ENCODE results near the gene MUC6. TPM values are rescaled to one million over a fixed set of nuclear protein-coding genes. Genes with fewer than 3 reads are reported as not detected.

Gene MUC6
- total and polyA plus RNA-seq, 2 of the 8 experiments (the other 6 are each of a cell fraction or from before 2014, with no cell fraction given) = not detected

- Histone ChIP-seq H2BK12ac (ENCODE audit: low read depth, low read length) (no peak overlapping the region), H3K9ac (replicated peaks in 1 of 4; ENCODE audit: extremely low read depth in 1 of 4, low read depth in 3 of 4, low read length in 3 of 4) (no peak overlapping the region)
- 92% methylated on average over 28 of the region's 32 CpGs; no CpG with 5 or more reads in 1 of the 2 experiments for WGBS, 2 experiments (ENCODE audit: extremely low coverage in 1 of 2, insufficient coverage in 1 of 2, insufficient read length in 1 of 2, insufficient replicate concordance in 2 of 2, low coverage in 1 of 2, low lambda C conversion rate in 2 of 2, missing lambda C conversion rate in 1 of 2)
- TF ChIP-seq SIN3A (conservative IDR thresholded peaks at IDR 0.05 in 1 of 2, IDR thresholded peaks at IDR 0.05 in 1 of 2; ENCODE audit: low read depth in 1 of 2, low read length in 2 of 2) (no peak), JUN (IDR thresholded peaks at IDR 0.05; ENCODE audit: low read depth, low read length) (no peak), NRF1 (IDR thresholded peaks at IDR 0.05; ENCODE audit: low read depth, low read length) (no peak), TAF7 (optimal IDR thresholded peaks at IDR 0.05; ENCODE audit: borderline replicate concordance, low read depth, low read length) (no peak), PHF8 (conservative IDR thresholded peaks at IDR 0.05; ENCODE audit: low read depth, low read length) (no peak), SP2 (IDR thresholded peaks at IDR 0.05; ENCODE audit: low read length) (no peak), FOSL1 (IDR thresholded peaks at IDR 0.05; ENCODE audit: insufficient read depth, low read depth, low read length) (no peak), CREB1 (IDR thresholded peaks at IDR 0.05) (no peak), EGR1 (IDR thresholded peaks at IDR 0.05; ENCODE audit: borderline replicate concordance, low read depth, low read length) (no peak), SIX5 (IDR thresholded peaks at IDR 0.05; ENCODE audit: low read depth, low read length) (no peak), SP1 (IDR thresholded peaks at IDR 0.05; ENCODE audit: low read depth, low read length) (no peak)
These were observed 3.2 kb upstream of the MUC6 start for GRCh38 chr11:1039481-1040427.

More at GRCh38 chr11:1039481-1040427, 3.2 kb upstream of the MUC6 start:
- no peak overlapping the region for H3K4me3 ChIP-seq (ENCODE audit: extremely low read depth in 1 of 4, insufficient read depth in 2 of 4, low read depth in 3 of 4, low read length in 4 of 4)
- no peak overlapping the region for H3K14ac ChIP-seq (ENCODE audit: insufficient read length)
- H2AFZ ChIP-seq (ENCODE audit: low read length) = no peak overlapping the region
- H3K56ac ChIP-seq (replicated peaks; ENCODE audit: insufficient read length, low read depth, low read length) = no peak overlapping the region
- no peak overlapping the region for H2BK15ac ChIP-seq (ENCODE audit: low read length)
- no peak overlapping the region for H2BK120ac ChIP-seq (replicated peaks; ENCODE audit: low read depth, low read length)
- H3K27ac ChIP-seq (ENCODE audit: low read depth, low read length) = no peak overlapping the region
- no peak overlapping the region for H3K4me2 ChIP-seq (ENCODE audit: insufficient read depth in 1 of 2, low read depth in 2 of 2, low read length in 2 of 2)
- H3K18ac ChIP-seq (ENCODE audit: extremely low read depth, low read length) = no peak overlapping the region
- H3K79me2 ChIP-seq (ENCODE audit: control insufficient read depth in 1 of 2, insufficient read depth in 2 of 2, low read length in 2 of 2) = no peaks in the 10 kb centered on the region
- H2BK20ac ChIP-seq (ENCODE audit: low read length) = no peak overlapping the region
- H4K91ac ChIP-seq (replicated peaks; ENCODE audit: insufficient read length, low read length) = no peak overlapping the region
- no peaks in the 10 kb centered on the region; a peak in 2 of 7 replicates for H3K4me1 ChIP-seq (replicated peaks in 1 of 4; ENCODE audit: control insufficient read depth in 3 of 4, insufficient read depth in 4 of 4, low read length in 3 of 4)
- peaks cover 0 to 3% of the 10 kb centered on the region in 2 experiments for H4K20me1 ChIP-seq (replicated peaks in 1 of 2; ENCODE audit: control insufficient read depth in 1 of 2, insufficient read depth in 2 of 2, low read length in 2 of 2)
- no peaks in the 10 kb centered on the region; the same call in 1 of the 2 replicates for H3K23me2 ChIP-seq (ENCODE audit: low read depth, low read length)
- H2BK5ac ChIP-seq (ENCODE audit: low read depth, low read length) = no peak overlapping the region; the same call in 1 of the 2 replicates
- no peaks in the 10 kb centered on the region for H3K79me1 ChIP-seq (ENCODE audit: low read depth, low read length)
- H4K8ac ChIP-seq (ENCODE audit: extremely low read depth, insufficient read depth, low read length) = no peak overlapping the region; the same call in 1 of the 2 replicates
- no peak for FAIRE-seq
- H3K27me3 ChIP-seq (replicated peaks in 1 of 4; ENCODE audit: control insufficient read depth in 3 of 4, extremely low read depth in 1 of 4, insufficient read depth in 3 of 4, low read length in 3 of 4) = no peaks in the 10 kb centered on the region
- ChIA-PET CTCF (ENCODE audit: partially characterized antibody) (interaction anchor here (1.0 to 5.0 kb wide), 2 partner anchors 11 to 166 kb away, joined by 3 to 22 read pairs; no protein-coding TSS in a partner anchor), POLR2A (ENCODE audit: partially characterized antibody) (interaction anchor here (1.2 to 1.6 kb wide), 3 partner anchors 9 to 196 kb away, joined by 4 read pairs; no protein-coding TSS in a partner anchor)
- H3K23ac ChIP-seq (ENCODE audit: insufficient read length) = no peak overlapping the region
- H4K5ac ChIP-seq (ENCODE audit: insufficient read length, low read depth, low read length) = no peak overlapping the region
- no peaks in the 10 kb centered on the region for H3K36me3 ChIP-seq (ENCODE audit: control insufficient read depth in 2 of 4, insufficient read depth in 4 of 4, low read length in 3 of 4)
- DNase-seq (ENCODE audit: low read depth in 1 of 2, low spot score in 2 of 2) = no peak
- no peak overlapping the region for H2AK5ac ChIP-seq (ENCODE audit: low read depth, low read length)
- H3K4ac ChIP-seq (replicated peaks; ENCODE audit: insufficient read length, low read depth, low read length) = no peak overlapping the region
- no peaks in the 10 kb centered on the region for H3K9me3 ChIP-seq (ENCODE audit: insufficient read depth in 2 of 2, low read depth in 1 of 2, low read length in 1 of 2)

Measured in H1 (cell line).